GM19397 (cell line): ENCODE data around the gene TATDN3.
"Not testable (repeated sequence)": the region's sequence is repeated elsewhere in the genome, so short reads cannot be mapped to it uniquely, and the experiment has no call there.

ENCODE experiments used
- ATAC-seq: cut with Tn5 transposase; IDR thresholded peaks from one replicate; pipeline ENCODE4 v1.9.1; 2021; ENCODE audit warnings: mild to moderate bottlenecking, moderate library complexity; ENCODE audit not compliant: unreplicated experiment

Gene TATDN3

DNA sequence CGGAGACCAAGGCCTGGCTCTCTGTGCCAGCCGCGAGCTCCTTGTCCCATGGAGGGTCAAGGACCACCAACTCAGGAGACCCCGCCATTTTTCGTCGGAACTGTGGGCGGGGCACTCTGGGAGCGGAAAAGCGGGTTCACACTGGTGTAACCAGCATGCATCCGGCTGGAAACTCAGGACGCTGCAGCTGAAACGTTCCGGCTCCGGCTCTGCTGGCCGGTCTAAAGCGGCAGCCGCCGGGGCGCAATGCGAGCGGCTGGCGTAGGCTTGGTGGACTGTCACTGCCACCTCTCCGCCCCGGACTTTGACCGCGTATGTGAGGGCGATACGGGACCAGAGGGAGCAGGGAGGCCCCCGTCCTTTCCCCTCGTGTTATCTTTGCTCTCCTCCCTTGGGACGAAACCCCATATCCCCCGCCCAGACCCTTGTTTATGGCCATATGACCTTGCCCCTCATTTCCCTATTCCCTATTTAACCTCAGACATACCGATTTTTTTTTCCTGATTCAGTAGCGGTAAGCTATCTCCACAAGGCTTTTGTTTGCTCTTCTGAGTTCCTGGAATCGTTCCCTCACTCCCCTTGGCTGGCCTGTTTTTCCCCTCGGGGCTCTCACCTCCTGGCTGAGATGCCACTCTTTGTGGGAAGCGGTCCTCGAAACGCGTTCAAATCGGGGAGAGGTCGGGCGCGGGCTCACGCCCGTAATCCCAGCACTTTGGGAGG, at the start of gene TATDN3, which contains the start of gene NSL1:
TSS of gene TATDN3 (plus strand) at position 219 of the 720 bp plus-strand sequence. CDS start at position 247, 28 bp downstream.
TSS of gene NSL1 (minus strand) at position 102 of the 720 bp plus-strand sequence. CDS start at position 88, 14 bp downstream.
- peak; percentile 79 for ATAC-seq

DNA sequence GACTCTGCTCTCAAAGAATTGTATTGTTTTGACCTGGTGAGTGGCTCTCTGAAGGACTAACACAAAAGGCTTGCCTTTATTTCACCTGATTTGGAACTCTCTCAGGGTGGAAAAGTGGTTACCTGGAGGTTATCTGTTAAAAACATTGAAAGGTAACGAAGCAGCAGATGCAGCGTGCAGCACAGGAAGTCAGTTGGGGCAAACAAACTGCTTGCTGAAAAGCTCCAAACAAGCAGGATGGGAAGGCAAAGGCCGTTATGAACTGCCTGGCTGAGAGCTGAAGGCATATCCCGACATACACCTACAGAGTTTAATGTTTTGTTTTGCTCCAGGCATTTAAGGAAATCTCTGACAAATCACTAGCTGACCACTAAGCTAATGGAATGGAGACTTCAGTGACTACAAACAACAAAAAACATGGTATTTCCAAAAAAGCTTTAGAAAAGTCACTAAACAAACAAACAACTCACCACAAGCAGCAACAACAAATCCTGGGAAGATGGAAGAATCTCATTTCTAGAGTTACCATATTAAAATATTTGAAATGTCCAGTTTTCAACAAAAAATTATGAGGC, 47.7 kb upstream of the TATDN3 start:
- no peak for ATAC-seq

- ATAC-seq, result no peak
Observed at GRCh38 chr1:212745303-212745702, 46.4 kb upstream of the TATDN3 start.

GRCh38 chr1:212746546-212746945, 45.1 kb upstream of the TATDN3 start:
- no peak for ATAC-seq

GRCh38 chr1:212749821-212750535, 41.7 kb upstream of the TATDN3 start:
- ATAC-seq, result no peak

DNA sequence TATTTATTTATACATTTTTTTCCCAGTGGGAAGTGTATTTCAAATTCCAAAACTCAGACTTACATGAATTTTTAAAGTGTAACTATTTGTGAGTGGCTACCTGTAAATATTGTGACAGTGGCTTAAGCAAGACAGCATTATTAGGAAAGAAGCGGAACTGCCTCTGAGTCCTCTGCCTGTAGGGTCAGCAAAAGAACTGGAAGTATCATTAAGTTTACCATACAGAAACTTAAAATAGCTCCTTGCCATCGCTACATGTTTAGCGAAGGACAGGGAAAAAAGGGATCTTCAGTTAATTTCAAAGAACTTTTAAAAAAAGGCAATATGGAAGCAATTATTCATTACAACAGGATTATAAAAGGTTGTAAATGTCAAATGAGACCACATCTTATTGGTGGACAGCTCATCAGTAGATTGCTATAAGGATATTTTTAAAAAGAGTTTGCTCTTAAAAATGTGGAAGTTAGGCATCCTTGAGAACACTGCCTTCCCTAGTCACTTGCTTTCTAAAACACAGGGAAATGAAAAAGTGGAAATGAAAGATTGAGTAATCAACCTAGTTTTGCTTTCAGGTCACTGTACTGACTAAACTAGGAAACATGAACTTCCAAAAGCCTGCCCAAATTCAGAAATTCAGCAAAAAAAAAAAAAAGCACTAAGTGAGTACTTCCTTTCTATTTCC, 39.3 kb upstream of the TATDN3 start:
- ATAC-seq, result no peak

DNA sequence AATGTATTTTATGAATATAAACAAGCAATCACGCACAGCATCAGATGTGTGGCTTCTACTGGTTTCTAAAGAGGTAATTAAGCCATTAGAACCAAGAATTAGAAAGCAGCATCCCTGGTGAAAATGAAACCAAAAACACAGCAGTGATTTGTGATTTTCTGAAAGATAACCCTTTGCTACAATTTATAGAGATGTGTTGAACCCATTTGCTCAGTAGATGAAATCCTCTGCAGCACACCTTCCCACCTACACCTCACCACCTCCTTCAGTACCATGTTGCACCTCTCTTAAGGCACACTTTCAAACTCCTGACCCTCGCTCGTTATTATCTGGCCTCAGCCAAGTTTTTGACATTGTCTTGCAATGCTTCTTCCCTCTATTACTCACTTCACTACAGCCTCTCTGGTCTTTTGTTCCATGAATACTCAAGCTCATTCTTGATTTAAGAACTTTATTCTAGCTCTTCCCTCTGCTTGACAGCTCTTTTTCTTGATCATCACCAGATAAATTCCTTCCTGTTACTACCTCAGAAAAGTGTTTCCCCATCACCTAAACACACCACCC, 38.7 kb upstream of the TATDN3 start:
- ATAC-seq, result no peak

- no peak for ATAC-seq
Observed at GRCh38 chr1:212753749-212754148, 37.9 kb upstream of the TATDN3 start.

- peak; percentile 42 for ATAC-seq
Observed at GRCh38 chr1:212754193-212754592, 37.5 kb upstream of the TATDN3 start.

DNA sequence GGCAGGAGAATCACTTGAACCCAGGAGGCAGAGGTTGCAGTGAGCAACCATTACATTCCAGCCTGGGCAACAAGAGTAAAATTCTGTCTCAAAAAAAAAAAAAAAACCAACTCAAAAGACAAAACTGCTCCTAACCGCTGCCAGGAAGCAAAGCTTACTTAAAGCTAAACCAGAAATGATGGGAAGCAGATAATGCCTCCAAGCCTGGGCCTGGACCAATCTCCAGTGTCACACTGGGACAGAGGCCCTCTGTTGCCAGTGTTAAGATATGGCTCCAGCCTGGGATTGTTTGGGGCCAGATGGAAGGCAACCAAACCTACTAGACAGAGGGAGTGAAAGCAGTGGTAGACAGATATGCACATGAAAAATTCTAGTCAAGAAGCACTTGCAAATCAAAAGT, 37.0 kb upstream of the TATDN3 start:
- ATAC-seq, result no peak

- ATAC-seq, result no peak
Observed at GRCh38 chr1:212759683-212760082, 32.0 kb upstream of the TATDN3 start.

GRCh38 chr1:212760126-212760823, 31.4 kb upstream of the TATDN3 start:
- ATAC-seq, result no peak

DNA sequence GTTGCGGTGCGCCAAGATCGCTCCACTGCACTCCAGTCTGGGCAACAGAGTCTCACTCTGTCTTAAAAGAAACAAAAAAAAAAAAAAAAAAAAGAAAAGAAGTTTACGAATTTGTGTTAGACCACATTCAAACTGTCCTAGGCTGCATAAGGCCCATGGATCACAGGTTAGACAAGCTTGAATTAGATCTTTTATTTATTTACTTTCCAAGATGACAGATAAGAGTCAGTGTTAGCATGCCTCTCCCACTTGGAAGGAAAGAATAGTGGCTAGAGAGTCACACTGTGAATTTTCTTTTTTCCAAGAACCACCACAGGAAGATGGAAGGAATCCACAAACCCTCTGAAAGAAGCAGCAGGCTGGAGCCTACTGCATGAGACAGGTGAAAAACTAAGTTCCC, 29.5 kb upstream of the TATDN3 start:
- ATAC-seq, result no peak

GRCh38 chr1:212762839-212763238, 28.9 kb upstream of the TATDN3 start:
- ATAC-seq, result no peak

GRCh38 chr1:212764718-212765281, 26.9 kb upstream of the TATDN3 start:
- ATAC-seq, result not testable (repeated sequence)

DNA sequence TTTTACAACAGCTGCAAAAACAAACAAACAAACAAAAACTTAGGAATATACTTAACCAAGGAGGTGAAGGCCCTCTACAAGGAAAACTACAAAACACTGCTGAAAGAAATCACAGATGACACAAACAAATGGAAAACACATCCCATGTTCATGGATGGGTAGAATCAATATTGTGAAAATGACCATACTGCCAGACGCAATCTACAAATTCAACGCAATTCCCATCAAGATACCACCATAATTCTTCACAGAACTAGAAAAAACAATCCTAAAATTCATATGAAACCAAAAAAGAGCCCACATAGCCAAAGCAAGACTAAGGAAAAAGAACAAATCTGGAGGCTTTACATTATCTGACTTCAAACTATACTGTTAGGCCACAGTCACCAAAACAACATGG, 24.9 kb upstream of the TATDN3 start:
- ATAC-seq, result not testable (repeated sequence)

- ATAC-seq, result no peak
Observed at GRCh38 chr1:212769459-212770167, 22.1 kb upstream of the TATDN3 start.

DNA sequence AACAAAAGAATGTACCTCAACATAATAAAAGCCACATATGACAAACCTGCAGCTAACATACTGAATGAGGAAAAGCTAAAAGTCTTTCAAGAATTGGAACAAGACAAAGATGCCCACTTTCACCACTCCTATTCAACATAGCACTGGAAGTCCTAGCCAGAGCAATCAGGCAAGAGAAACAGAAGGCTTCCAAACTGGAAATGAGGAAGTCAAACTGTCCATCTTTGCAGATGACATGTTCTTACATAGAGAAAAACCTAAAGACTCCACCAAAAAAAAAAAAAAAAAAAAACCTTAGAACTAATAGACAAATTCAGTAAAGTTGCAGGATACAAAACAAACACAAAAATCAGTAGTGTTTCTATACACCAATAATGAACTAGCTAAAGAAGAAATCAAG, 20.4 kb upstream of the TATDN3 start:
- no peak for ATAC-seq

DNA sequence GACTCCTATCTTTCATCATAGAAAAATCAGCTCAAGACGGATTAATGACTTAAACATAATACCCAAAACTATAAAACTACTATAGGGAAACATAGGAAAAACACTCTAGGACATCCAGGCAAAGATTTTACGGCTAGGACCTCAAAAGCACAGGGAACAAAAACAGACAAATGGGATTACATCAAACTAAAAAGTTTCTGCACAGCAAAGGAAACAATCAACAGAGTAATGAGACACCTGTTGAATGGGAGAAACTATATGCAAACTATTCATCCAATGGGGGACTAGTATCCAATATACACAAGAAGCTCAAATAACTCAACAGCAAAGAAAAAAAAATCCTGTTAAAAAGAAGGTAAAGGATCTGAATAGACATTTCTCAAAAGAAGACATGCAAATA, 18.7 kb upstream of the TATDN3 start:
- no peak for ATAC-seq
